ENCODE data around the gene BCL3. TPM values are rescaled to one million over a fixed set of nuclear protein-coding genes. Genes with fewer than 3 reads are reported as not detected.

BCL3 gene
- total and polyA plus RNA-seq, 2 of the 4 experiments (the other 2 are of a cell fraction), result 1.6 to 26.0 TPM

DNA sequence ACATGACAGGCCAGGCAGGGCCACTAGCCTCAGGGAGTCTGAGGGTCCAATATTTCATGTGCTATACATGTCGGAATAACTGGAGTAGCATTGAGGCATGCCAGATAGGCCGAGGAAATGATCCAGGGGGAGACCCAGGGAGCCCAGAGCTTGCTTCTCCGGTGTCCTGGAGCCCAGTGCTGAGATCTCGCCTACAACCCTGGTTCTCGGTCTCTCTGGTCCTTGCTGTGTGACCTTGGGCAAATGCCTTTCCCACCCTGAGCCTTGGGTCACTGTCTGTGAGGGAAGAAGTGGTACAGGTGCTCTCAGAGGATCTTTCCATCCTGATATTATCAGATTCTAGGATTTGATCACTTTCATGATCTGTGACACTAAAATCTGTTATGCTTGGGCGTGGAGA lies 40.5 kb downstream of the BCL3 start:
- Histone ChIP-seq H3K9me3 (ENCODE audit: control insufficient read depth, insufficient read depth, low read length) (no peaks in the 10 kb centered on the region), H3K56ac (ENCODE audit: extremely low read depth, insufficient read depth, low read length) (no peak overlapping the region), H4K8ac (ENCODE audit: low read depth in 2 of 2, low read length in 2 of 2) (no peak overlapping the region), H3K27me3 (ENCODE audit: control insufficient read depth, insufficient read depth, low read length) (no peaks in the 10 kb centered on the region), H3K18ac (ENCODE audit: low read depth, low read length) (no peak overlapping the region), H4K20me1 (ENCODE audit: insufficient read depth, low read length) (no peaks in the 10 kb centered on the region), H3K4me1 (ENCODE audit: control insufficient read depth, insufficient read depth, low read length) (no peaks in the 10 kb centered on the region), H2BK15ac (ENCODE audit: low read depth, low read length) (no peak overlapping the region), H2BK120ac (ENCODE audit: low read depth, low read length) (no peak overlapping the region), H2BK5ac (ENCODE audit: low read depth, low read length, poor library complexity, severe bottlenecking) (no peak overlapping the region), H3K79me1 (ENCODE audit: low read depth in 1 of 2, low read length in 2 of 2) (no peaks in the 10 kb centered on the region), H3K36me3 (ENCODE audit: control insufficient read depth, insufficient read depth, low read length) (no peaks in the 10 kb centered on the region), H2AFZ (replicated peaks; ENCODE audit: low read length, poor library complexity) (no peak overlapping the region), H3K14ac (replicated peaks; ENCODE audit: low read depth, low read length) (no peak overlapping the region), H2BK20ac (ENCODE audit: low read depth, low read length) (0 out of 2 replicates have a peak overlapping the region, but pooled peaks have one; percentile 45), H4K5ac (ENCODE audit: low read depth, low read length) (no peak overlapping the region), H3K23ac (ENCODE audit: low read depth, low read length) (no peak overlapping the region), H2AK5ac (ENCODE audit: low read depth, low read length) (no peak overlapping the region; the same call in 1 of the 2 replicates), H4K91ac (ENCODE audit: insufficient read depth, low read depth, low read length) (no peak overlapping the region), H3K4ac (ENCODE audit: low read depth, low read length) (no peak overlapping the region), H3K4me2 (ENCODE audit: low read depth, low read length) (no peak overlapping the region), H3K27ac (ENCODE audit: insufficient read depth, low read length) (no peak overlapping the region), H3K9me1 (ENCODE audit: insufficient read depth, low read length) (no peaks in the 10 kb centered on the region), H3K4me3 (ENCODE audit: insufficient read depth, low read depth, low read length) (no peak overlapping the region), H2AK9ac (replicated peaks; ENCODE audit: low read depth, low read length, poor library complexity) (no peak overlapping the region), H3K9ac (ENCODE audit: low read depth, low read length) (no peak overlapping the region)
- ChIA-PET POLR2A (ENCODE audit: unreplicated experiment) (no interaction called here), CTCF (no interaction called here)
- WGBS, 2 experiments (ENCODE audit: extremely low coverage in 2 of 2, insufficient read length in 1 of 2), result 100% methylated on average over 1 of the region's 6 CpGs; no CpG with 5 or more reads in 1 of the 2 experiments
- intact Hi-C loops (cut with micrococcal nuclease), result no loop called here
- TF ChIP-seq NFE2L2 (IDR thresholded peaks at IDR 0.05; ENCODE audit: low read depth, low read length), result no peak
- TF ChIP-seq MXI1 (IDR thresholded peaks at IDR 0.05; ENCODE audit: borderline replicate concordance, low read depth, low read length), result no peak
- TF ChIP-seq, protein P1, sequence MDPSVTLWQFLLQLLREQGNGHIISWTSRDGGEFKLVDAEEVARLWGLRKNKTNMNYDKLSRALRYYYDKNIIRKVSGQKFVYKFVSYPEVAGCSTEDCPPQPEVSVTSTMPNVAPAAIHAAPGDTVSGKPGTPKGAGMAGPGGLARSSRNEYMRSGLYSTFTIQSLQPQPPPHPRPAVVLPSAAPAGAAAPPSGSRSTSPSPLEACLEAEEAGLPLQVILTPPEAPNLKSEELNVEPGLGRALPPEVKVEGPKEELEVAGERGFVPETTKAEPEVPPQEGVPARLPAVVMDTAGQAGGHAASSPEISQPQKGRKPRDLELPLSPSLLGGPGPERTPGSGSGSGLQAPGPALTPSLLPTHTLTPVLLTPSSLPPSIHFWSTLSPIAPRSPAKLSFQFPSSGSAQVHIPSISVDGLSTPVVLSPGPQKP (IDR thresholded peaks at IDR 0.05; ENCODE audit: borderline replicate concordance, low read depth, low read length), result no peak
- TF ChIP-seq RFX5 (IDR thresholded peaks at IDR 0.05; ENCODE audit: low read depth, low read length), result no peak
- no peak for TF ChIP-seq MAFK (IDR thresholded peaks at IDR 0.05; ENCODE audit: low read depth, low read length)
- no peak for TF ChIP-seq BHLHE40 (IDR thresholded peaks at IDR 0.05; ENCODE audit: low read depth, low read length)
- TF ChIP-seq RCOR1 (IDR thresholded peaks at IDR 0.05; ENCODE audit: insufficient replicate concordance, low read length), result no peak
- TF ChIP-seq, protein P2, sequence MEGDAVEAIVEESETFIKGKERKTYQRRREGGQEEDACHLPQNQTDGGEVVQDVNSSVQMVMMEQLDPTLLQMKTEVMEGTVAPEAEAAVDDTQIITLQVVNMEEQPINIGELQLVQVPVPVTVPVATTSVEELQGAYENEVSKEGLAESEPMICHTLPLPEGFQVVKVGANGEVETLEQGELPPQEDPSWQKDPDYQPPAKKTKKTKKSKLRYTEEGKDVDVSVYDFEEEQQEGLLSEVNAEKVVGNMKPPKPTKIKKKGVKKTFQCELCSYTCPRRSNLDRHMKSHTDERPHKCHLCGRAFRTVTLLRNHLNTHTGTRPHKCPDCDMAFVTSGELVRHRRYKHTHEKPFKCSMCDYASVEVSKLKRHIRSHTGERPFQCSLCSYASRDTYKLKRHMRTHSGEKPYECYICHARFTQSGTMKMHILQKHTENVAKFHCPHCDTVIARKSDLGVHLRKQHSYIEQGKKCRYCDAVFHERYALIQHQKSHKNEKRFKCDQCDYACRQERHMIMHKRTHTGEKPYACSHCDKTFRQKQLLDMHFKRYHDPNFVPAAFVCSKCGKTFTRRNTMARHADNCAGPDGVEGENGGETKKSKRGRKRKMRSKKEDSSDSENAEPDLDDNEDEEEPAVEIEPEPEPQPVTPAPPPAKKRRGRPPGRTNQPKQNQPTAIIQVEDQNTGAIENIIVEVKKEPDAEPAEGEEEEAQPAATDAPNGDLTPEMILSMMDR (conservative IDR thresholded peaks at IDR 0.05; ENCODE audit: low read depth, low read length), result no peak
- TF ChIP-seq, protein P3, sequence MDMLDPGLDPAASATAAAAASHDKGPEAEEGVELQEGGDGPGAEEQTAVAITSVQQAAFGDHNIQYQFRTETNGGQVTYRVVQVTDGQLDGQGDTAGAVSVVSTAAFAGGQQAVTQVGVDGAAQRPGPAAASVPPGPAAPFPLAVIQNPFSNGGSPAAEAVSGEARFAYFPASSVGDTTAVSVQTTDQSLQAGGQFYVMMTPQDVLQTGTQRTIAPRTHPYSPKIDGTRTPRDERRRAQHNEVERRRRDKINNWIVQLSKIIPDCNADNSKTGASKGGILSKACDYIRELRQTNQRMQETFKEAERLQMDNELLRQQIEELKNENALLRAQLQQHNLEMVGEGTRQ (IDR thresholded peaks at IDR 0.05; ENCODE audit: low read depth, low read length), result no peak
- no peak for TF ChIP-seq SMC3 (IDR thresholded peaks at IDR 0.05; ENCODE audit: low read depth, low read length)
- no peak for TF ChIP-seq RAD21 (IDR thresholded peaks at IDR 0.05; ENCODE audit: low read length)
- no peak for TF ChIP-seq MAZ (IDR thresholded peaks at IDR 0.05; ENCODE audit: borderline replicate concordance, low read depth, low read length)
- TF ChIP-seq CEBPB (IDR thresholded peaks at IDR 0.05; ENCODE audit: low read depth, low read length), result no peak
- TF ChIP-seq FOS (IDR thresholded peaks at IDR 0.05; ENCODE audit: low read depth, low read length), result no peak
- BruUV-seq (replicated peaks), result no TSS peak
- in situ Hi-C loops (cut with MboI; ENCODE audit: low sequenced_read_pairs), result loop anchor here (25.0 kb wide), 1 partner anchor 227 kb away; no protein-coding TSS in a partner anchor
- no peak for ATAC-seq (ENCODE audit: low read depth)
- DNase-seq, result no peak
- dilution Hi-C loops (cut with HindIII; ENCODE audit: low sequenced_read_pairs, unreplicated experiment), result no loop called here
